Thyroid gland (tissue), 4 donors: Measurements from ENCODE around the gene CILP.

Experiments
- POLR2A ChIP-seq, 2 donors: fragments of 450-650 bp; IDR thresholded peaks; one replicate each; pipeline ENCODE4 v1.6.1; 2017; ENCODE audit warnings: antibody characterized with exemption in 2 of 2, mild to moderate bottlenecking in 2 of 2, moderate library complexity in 1 of 2
- TF ChIP-seq, protein P1 (sequence below), 6 experiments: fragments of 200-600 bp in 3 of 6; fragments of 450-650 bp in 3 of 6; sonication (generic) in 3 of 6; IDR thresholded peaks; one replicate each; pipeline ENCODE4 v1.5.1; 2016 to 2019; ENCODE audit warnings: antibody characterized with exemption in 6 of 6, mild to moderate bottlenecking in 2 of 6, inconsistent platforms in 1 of 6, moderate library complexity in 1 of 6

DNA sequence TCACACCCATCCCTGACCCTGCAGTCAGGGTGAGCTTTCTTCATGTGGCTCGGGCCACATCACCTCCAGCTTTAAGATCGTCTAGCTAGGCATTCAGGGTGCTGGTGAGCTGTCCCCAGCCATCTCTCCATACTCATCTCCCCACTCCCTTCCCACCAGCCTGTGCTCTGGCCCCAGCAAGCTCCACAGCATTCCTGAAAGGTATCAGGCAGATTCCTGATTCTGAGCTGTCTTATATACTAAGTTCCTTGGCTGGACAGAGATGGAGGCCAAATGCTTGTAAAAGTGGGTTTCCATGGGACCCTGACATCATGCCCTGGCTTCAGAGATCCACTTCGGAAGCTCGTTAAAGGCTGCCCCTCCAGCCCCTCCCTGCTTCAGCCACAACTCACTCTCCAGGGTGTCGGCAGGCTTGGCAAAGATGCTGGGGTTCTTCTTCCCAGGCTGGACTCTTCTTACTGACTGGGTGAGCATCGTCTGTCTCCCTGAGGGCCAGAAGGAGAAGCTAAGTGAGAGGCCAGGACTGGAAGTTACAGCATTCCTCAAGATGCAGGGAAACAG lies 3.9 kb downstream of the CILP start:
- TF ChIP-seq, protein P1, sequence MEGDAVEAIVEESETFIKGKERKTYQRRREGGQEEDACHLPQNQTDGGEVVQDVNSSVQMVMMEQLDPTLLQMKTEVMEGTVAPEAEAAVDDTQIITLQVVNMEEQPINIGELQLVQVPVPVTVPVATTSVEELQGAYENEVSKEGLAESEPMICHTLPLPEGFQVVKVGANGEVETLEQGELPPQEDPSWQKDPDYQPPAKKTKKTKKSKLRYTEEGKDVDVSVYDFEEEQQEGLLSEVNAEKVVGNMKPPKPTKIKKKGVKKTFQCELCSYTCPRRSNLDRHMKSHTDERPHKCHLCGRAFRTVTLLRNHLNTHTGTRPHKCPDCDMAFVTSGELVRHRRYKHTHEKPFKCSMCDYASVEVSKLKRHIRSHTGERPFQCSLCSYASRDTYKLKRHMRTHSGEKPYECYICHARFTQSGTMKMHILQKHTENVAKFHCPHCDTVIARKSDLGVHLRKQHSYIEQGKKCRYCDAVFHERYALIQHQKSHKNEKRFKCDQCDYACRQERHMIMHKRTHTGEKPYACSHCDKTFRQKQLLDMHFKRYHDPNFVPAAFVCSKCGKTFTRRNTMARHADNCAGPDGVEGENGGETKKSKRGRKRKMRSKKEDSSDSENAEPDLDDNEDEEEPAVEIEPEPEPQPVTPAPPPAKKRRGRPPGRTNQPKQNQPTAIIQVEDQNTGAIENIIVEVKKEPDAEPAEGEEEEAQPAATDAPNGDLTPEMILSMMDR (IDR thresholded peaks at IDR 0.05) = no peak
- TF ChIP-seq POLR2A (IDR thresholded peaks at IDR 0.05) = no peak
